RWPE2 (cell line): ENCODE results near the gene MYMK.

Experiments used
- ATAC-seq: fragments of 200-7000 bp; cut with Tn5 transposase; 3 replicates; pipeline ENCODE4 v1.9.1; 2021; ENCODE audit warnings: low read depth
- DNase-seq: peaks from one replicate; pipeline ENCODE4 v3.0.0-alpha.2; 2020; ENCODE audit warnings: low spot score
- H3K27ac ChIP-seq: fragments of 450-650 bp; 2 replicates; pipeline ENCODE4 v1.5.1; 2017; ENCODE audit warnings: mild to moderate bottlenecking; ENCODE audit not compliant: poor library complexity, severe bottlenecking
- H3K27me3 ChIP-seq: fragments of 250-450 bp; sonication (Bioruptor Pico); 2 replicates; pipeline ENCODE4 v1.5.1; 2021; ENCODE audit warnings: mild to moderate bottlenecking, moderate library complexity; ENCODE audit not compliant: insufficient read depth, poor library complexity, severe bottlenecking
- H3K36me3 ChIP-seq: fragments of 250-450 bp; sonication (Bioruptor Pico); 2 replicates; pipeline ENCODE4 v1.5.1; 2020; ENCODE audit warnings: low read depth, mild to moderate bottlenecking, moderate library complexity
- H3K4me1 ChIP-seq: fragments of 250-450 bp; sonication (Bioruptor Pico); 2 replicates; pipeline ENCODE4 v1.5.1; 2021; ENCODE audit warnings: mild to moderate bottlenecking, moderate library complexity; ENCODE audit not compliant: insufficient read depth, poor library complexity, severe bottlenecking
- H3K4me3 ChIP-seq: fragments of 250-450 bp; sonication (Bioruptor Pico); 2 replicates; pipeline ENCODE4 v1.5.1; 2021; ENCODE audit warnings: mild to moderate bottlenecking, moderate library complexity; ENCODE audit not compliant: severe bottlenecking
- H3K9me3 ChIP-seq: fragments of 250-450 bp; sonication (Bioruptor Pico); 2 replicates; pipeline ENCODE4 v1.5.1; 2021; ENCODE audit warnings: mild to moderate bottlenecking, moderate library complexity; ENCODE audit not compliant: severe bottlenecking
- TF ChIP-seq, protein P1 (sequence below): fragments of 450-650 bp; IDR thresholded peaks from one replicate; pipeline ENCODE4 v1.5.1; 2017; ENCODE audit warnings: mild to moderate bottlenecking, moderate library complexity; ENCODE audit not compliant: poor library complexity, severe bottlenecking

The MYMK gene

DNA sequence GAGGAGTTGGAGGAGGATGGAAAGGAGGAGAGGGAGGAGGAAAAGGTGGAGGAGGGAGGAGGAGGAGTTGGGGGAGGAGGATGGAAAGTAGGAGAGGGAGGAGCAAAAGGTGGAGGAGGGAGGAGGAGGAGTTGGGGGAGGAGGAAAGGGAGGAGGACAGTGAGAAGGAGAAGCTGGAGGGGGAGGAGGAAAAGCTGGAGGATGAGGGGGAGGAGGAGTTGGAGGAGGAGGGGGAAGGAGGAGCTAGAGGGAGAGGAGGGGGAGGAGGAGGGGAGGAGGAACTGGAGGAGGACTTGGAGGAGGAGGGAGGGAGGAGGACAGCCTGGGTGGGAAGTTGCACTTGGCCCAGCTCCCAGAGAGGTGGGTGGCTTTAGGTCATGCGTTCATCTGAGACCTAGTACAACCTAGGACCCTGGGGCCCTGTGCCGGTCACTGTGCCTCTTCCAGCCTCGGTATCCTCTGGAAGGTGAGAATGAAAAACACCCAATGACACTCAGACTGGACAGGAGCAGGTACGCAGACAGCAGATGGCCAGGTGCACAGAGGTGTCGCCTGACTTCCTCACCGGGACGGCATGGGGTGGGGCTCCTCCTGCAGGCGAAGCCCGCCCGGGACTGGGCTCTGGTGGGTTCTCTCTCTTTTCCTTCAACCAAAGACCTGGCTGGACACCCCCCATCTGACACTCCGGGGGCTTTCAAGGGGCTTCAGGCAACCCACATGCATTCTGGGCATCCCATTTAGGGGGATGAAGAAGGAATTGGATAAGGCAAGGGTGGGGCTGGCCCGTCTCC, 33.7 kb downstream of the MYMK start:
- H3K27ac ChIP-seq, result no peak overlapping the region
- TF ChIP-seq, protein P1, sequence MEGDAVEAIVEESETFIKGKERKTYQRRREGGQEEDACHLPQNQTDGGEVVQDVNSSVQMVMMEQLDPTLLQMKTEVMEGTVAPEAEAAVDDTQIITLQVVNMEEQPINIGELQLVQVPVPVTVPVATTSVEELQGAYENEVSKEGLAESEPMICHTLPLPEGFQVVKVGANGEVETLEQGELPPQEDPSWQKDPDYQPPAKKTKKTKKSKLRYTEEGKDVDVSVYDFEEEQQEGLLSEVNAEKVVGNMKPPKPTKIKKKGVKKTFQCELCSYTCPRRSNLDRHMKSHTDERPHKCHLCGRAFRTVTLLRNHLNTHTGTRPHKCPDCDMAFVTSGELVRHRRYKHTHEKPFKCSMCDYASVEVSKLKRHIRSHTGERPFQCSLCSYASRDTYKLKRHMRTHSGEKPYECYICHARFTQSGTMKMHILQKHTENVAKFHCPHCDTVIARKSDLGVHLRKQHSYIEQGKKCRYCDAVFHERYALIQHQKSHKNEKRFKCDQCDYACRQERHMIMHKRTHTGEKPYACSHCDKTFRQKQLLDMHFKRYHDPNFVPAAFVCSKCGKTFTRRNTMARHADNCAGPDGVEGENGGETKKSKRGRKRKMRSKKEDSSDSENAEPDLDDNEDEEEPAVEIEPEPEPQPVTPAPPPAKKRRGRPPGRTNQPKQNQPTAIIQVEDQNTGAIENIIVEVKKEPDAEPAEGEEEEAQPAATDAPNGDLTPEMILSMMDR, result no peak

DNA sequence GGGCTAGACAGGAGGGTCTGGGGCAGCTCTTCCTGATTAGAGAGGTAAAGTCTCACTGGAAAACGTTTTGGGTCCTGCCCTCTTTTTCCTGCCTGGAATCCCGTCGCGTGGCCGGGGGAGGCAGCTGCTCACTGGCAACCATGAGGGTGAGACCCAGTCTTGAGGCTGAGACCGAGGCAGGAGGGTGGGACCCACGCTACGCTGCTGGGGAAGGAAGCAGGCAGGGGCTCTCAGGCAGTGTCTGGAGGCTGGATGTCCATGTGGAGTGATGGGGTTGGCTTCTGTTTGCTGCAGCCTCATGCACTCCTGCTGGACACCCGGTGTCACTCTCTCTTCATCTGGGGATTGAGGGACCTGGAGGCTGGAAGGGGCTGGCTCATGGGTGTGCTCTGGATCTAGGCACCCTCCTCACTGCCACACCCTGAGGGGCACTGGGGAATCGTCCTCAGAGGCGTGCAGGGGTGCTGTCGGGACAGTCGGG, 34.5 kb downstream of the MYMK start:
- ATAC-seq (no peak), DNase-seq (no peak)
- Histone ChIP-seq H3K27me3 (no peaks in the 10 kb centered on the region), H3K4me3 (no peak overlapping the region), H3K9me3 (no peaks in the 10 kb centered on the region), H3K27ac (no peak overlapping the region), H3K4me1 (no peaks in the 10 kb centered on the region), H3K36me3 (no peaks in the 10 kb centered on the region)
- TF ChIP-seq, protein P1, result no peak

More for the DNA sequence above, 33.7 kb downstream of the MYMK start:
- DNase-seq (no peak), ATAC-seq (no peak)
- Histone ChIP-seq H3K9me3 (no peaks in the 10 kb centered on the region), H3K4me3 (no peak overlapping the region), H3K4me1 (no peaks in the 10 kb centered on the region), H3K36me3 (no peaks in the 10 kb centered on the region), H3K27me3 (no peaks in the 10 kb centered on the region)

DNA sequence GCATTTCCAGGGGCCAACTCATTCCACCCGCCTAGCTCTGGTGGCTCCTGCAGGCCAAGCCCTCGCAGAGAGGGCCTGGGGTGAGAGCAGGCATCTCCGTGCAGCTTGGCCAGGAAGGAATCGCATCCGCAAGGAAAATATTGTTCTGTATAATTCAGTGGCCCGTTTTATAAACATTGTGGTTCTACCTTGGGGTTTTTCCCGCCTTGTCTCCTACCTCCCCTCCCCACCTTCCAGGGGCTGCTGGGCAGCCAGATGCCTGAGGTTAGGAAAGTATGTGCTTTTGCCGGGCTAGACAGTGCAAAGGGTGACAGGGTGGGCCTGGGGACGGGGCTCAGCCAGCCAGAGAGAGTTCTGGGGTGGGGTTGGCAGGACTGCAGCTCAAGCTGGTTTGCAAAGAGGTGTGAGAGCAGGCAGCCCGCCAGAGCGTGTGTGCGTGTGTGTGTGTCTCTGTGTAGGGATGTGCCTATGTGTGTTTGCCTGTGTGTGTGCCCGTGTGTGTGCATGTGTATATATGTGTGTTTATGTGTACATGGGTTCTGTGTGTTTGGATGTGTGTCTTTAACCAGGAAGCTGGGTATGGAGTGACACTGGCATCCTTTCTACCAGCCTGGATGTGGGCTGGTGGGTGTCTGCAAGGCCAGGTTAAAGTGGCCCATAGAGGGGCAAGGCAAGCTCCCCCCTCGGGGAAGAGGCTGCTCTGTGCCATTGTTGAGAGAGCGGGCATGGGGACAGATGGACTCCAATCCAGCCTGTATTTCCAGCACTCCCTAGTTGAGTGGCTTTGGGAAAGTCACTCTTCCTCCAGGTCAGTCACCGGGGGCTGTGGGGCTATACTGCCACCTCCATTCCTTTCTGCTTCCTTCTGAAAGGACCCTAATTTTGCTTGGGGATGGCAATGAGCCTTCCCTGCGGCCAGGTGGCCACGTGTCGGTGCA, 35.2 kb downstream of the MYMK start:
- no peak overlapping the region for H3K4me3 ChIP-seq
- no peaks in the 10 kb centered on the region for H3K9me3 ChIP-seq
- TF ChIP-seq, protein P1, result no peak
- ATAC-seq, result no peak
- H3K36me3 ChIP-seq, result no peaks in the 10 kb centered on the region
- DNase-seq, result no peak
- no peaks in the 10 kb centered on the region for H3K27me3 ChIP-seq
- no peak overlapping the region for H3K27ac ChIP-seq
- H3K4me1 ChIP-seq, result no peaks in the 10 kb centered on the region

DNA sequence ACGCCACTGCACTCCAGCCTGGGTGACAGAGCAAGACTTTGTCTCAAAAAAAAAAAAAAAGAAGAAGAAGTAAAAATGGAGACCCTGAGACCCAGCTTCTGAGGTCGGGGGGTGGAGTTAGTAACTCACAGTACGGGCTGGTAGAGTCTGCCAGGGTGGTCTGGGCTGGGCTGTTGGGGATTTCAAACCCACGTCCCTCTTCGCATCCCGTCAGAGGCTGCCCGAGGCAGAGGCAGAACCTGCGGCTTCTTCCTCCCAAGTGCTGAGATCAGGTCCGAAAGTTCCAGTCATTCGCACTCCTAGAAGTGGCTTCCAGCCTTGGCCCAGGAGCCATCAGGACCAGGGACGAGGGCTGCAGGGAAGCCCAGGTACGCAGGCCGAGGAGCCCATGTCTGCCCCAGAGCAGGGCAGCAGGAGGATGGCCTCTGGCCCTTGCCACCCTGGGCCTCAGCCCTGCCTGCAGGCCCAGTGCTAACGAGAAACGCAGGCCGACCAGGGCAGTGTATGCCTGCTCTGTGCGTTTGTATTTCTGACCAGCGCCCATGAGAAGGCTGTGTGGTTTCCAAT, 36.0 kb downstream of the MYMK start:
- TF ChIP-seq, protein P1, result no peak
- ATAC-seq (no peak), DNase-seq (no peak)

More for the DNA sequence above, 36.0 kb downstream of the MYMK start:
- H3K9me3 ChIP-seq, result no peaks in the 10 kb centered on the region
- no peak overlapping the region for H3K27ac ChIP-seq
- H3K4me1 ChIP-seq, result no peaks in the 10 kb centered on the region
- H3K4me3 ChIP-seq, result no peak overlapping the region
- H3K36me3 ChIP-seq, result no peaks in the 10 kb centered on the region
- no peaks in the 10 kb centered on the region for H3K27me3 ChIP-seq
